Endothelial cell of umbilical vein (primary cell): Measurements from ENCODE around the gene NOS2.

ENCODE experiments used
- CTCF ChIP-seq, 2 donors: IDR thresholded peaks; 1 replicate in 1 of 2; 2 replicates in 1 of 2; pipeline ENCODE4 v1.5.1; 2011; ENCODE audit warnings: low read length in 2 of 2, mild to moderate bottlenecking in 2 of 2, moderate library complexity in 2 of 2, control low read depth in 1 of 2, inconsistent platforms in 1 of 2, low read depth in 1 of 2; ENCODE audit not compliant: insufficient read depth in 1 of 2; ENCODE audit errors: extremely low read depth in 1 of 2
- EZH2 ChIP-seq: IDR thresholded peaks from 2 replicates; pipeline ENCODE4 v1.6.1; 2012; ENCODE audit warnings: borderline replicate concordance, low read depth, mild to moderate bottlenecking, moderate library complexity, low read length, inconsistent platforms; ENCODE audit not compliant: severe bottlenecking
- FOS ChIP-seq: IDR thresholded peaks from 2 replicates; pipeline ENCODE4 v1.6.1; 2011; ENCODE audit warnings: mild to moderate bottlenecking, low read length, moderate library complexity, borderline replicate concordance; ENCODE audit not compliant: insufficient read depth
- JUN ChIP-seq: IDR thresholded peaks from 2 replicates; pipeline ENCODE4 v1.6.1; 2011; ENCODE audit warnings: borderline replicate concordance, low read depth; ENCODE audit not compliant: insufficient read length, insufficient read depth
- MYC ChIP-seq: IDR thresholded peaks from one replicate; pipeline ENCODE4 v1.6.1; 2011; ENCODE audit warnings: mild to moderate bottlenecking, low read depth, low read length
- POLR2A ChIP-seq: IDR thresholded peaks from 2 replicates; pipeline ENCODE4 v1.6.1; 2012; ENCODE audit warnings: low read depth, mild to moderate bottlenecking, control low read depth, low read length
- POLR2AphosphoS5 ChIP-seq: IDR thresholded peaks from 2 replicates; pipeline ENCODE4 v1.6.1; 2012; ENCODE audit warnings: low read depth, mild to moderate bottlenecking, control low read depth, low read length, moderate library complexity; ENCODE audit not compliant: insufficient read depth
- TF ChIP-seq, protein P1 (sequence below): IDR thresholded peaks from 2 replicates; pipeline ENCODE4 v1.6.1; 2011; ENCODE audit not compliant: insufficient read depth, insufficient read length

GRCh38 chr17:27832831-27833230, 32.5 kb upstream of the NOS2 start:
- TF ChIP-seq, protein P1, sequence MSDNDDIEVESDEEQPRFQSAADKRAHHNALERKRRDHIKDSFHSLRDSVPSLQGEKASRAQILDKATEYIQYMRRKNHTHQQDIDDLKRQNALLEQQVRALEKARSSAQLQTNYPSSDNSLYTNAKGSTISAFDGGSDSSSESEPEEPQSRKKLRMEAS = no peak
- no peak for TF ChIP-seq CTCF (IDR thresholded peaks at IDR 0.05; ENCODE audit: extremely low read depth in 1 of 2, insufficient read depth in 1 of 2, low read depth in 1 of 2, low read length in 2 of 2)
- TF ChIP-seq POLR2AphosphoS5 = no peak
- no peak for TF ChIP-seq MYC
- no peak for TF ChIP-seq EZH2
- no peak for TF ChIP-seq FOS
- no peak for TF ChIP-seq POLR2A
- no peak for TF ChIP-seq JUN
